Myometrial cell (primary cell): ENCODE results near the gene FOXA3. TPM values are rescaled to one million over a fixed set of nuclear protein-coding genes. Genes with fewer than 3 reads are reported as not detected.

Source experiments
- total RNA-seq: library from RNA; depleted of rRNA; stranded (reverse); fragments of >200 nt; gene quantifications from 2 replicates; pipeline ENCODE4 v1.2.3, GENCODE V29; 2015

FOXA3 gene
- not detected in 2 replicates for total RNA-seq

GRCh38 chr19:45863840-45864628 is at the start of gene FOXA3:
FOXA3 (plus strand) TSS chr19:45864326; CDS start chr19:45864457, 131 bp downstream.

GRCh38 chr19:45814851-45815480 is 49.2 kb upstream of the FOXA3 start, which contains the start of gene RSPH6A:
RSPH6A (minus strand) TSS chr19:45815308; CDS start chr19:45815176, 132 bp downstream.

GRCh38 chr19:45862564-45863334 is 1.4 kb upstream of the FOXA3 start, which contains the start of gene SYMPK:
SYMPK (minus strand) TSS chr19:45863147; CDS start chr19:45854495, 8,652 bp downstream.

GRCh38 chr19:45885556-45886426 is 21.7 kb downstream of the FOXA3 start, which contains the start of gene IRF2BP1:
IRF2BP1 (minus strand) TSS chr19:45886141; CDS start chr19:45885774, 367 bp downstream.

GRCh38 chr19:45901912-45902650 is 38.0 kb downstream of the FOXA3 start, which contains the start of gene MYPOP:
MYPOP (minus strand) TSS chr19:45902613; CDS start chr19:45901773, 840 bp downstream.

GRCh38 chr19:45913874-45914830 is 50.0 kb downstream of the FOXA3 start, which contains the start of gene NANOS2:
NANOS2 (minus strand) TSS chr19:45914778; CDS start chr19:45914693, 85 bp downstream.

Other genes with a start within 250 kb of the FOXA3 start
- 43.2 and 45.6 TPM in 2 replicates for gene EML2, start 224.9 kb upstream of the FOXA3 start, total RNA-seq
- 0.18 TPM in 1 of 2 replicates, not detected in the other for gene GIPR, start 196.1 kb upstream of the FOXA3 start, total RNA-seq
- gene SNRPD2, start 172.4 kb upstream of the FOXA3 start, total RNA-seq = 306 and 318 TPM in 2 replicates
- 29.2 and 49.6 TPM in 2 replicates for gene QPCTL, start 171.7 kb upstream of the FOXA3 start, total RNA-seq
- 8.7 and 8.9 TPM in 2 replicates for gene FBXO46, start 133.4 kb upstream of the FOXA3 start, total RNA-seq
- not detected in 2 replicates for gene MEIOSIN, start 130.9 kb upstream of the FOXA3 start, total RNA-seq
- gene SIX5, start 95.1 kb upstream of the FOXA3 start, total RNA-seq = 16.1 and 21.0 TPM in 2 replicates
- gene DMPK, start 81.8 kb upstream of the FOXA3 start, total RNA-seq = 17.6 and 23.9 TPM in 2 replicates
- 30.8 and 31.1 TPM in 2 replicates for gene DMWD, start 71.5 kb upstream of the FOXA3 start, total RNA-seq
- not detected in 2 replicates for gene RSPH6A, start 49.0 kb upstream of the FOXA3 start, total RNA-seq
- gene SYMPK, start 1.2 kb upstream of the FOXA3 start, total RNA-seq = 33.5 and 40.6 TPM in 2 replicates
- gene IRF2BP1, start 21.8 kb downstream of the FOXA3 start, total RNA-seq = 21.1 and 32.6 TPM in 2 replicates
- 0.53 and 3.5 TPM in 2 replicates for gene MYPOP, start 38.3 kb downstream of the FOXA3 start, total RNA-seq
- not detected in 2 replicates for gene NANOS2, start 50.5 kb downstream of the FOXA3 start, total RNA-seq
- not detected in 2 replicates for gene NOVA2, start 109.5 kb downstream of the FOXA3 start, total RNA-seq
- 11.2 and 12.9 TPM in 2 replicates for gene CCDC61, start 131.1 kb downstream of the FOXA3 start, total RNA-seq
- not detected in 2 replicates for gene PGLYRP1, start 158.7 kb downstream of the FOXA3 start, total RNA-seq
- gene IGFL4, start 176.7 kb downstream of the FOXA3 start, total RNA-seq = not detected in 2 replicates